ENCODE results near the gene FAM120A.

Gene FAM120A

DNA sequence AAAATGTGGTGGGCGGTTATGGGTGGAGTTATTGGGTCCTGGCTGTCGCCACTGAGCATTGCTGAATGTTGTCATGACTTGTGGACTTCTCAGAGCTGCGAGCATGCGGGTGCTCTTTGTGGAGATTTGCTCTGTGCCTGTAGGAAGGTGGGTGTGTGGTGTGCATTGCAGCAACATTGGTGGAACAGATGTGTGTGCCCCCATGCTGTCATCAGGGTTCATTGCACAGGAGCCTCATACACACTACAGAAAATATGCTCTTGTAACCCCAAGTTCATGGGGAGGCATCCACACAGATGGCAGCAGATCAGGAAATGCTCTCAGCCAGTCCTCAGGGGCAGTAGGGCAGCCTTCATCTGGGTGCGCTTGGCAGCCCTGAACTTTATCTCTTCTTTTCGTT lies 69.0 kb downstream of the FAM120A start:
- TF ChIP-seq TAF1 (IDR thresholded peaks at IDR 0.05; ENCODE audit: borderline replicate concordance, insufficient read depth, low read length) (no peak), POLR2AphosphoS5 (IDR thresholded peaks at IDR 0.05; ENCODE audit: low read depth, low read length) (no peak), SIN3A (IDR thresholded peaks at IDR 0.05; ENCODE audit: borderline replicate concordance, insufficient read depth, low read length) (no peak), FOXP2 (optimal IDR thresholded peaks at IDR 0.05; ENCODE audit: borderline replicate concordance, extremely low read depth, extremely low read length, insufficient read depth) (no peak)
- TF ChIP-seq, protein P1, sequence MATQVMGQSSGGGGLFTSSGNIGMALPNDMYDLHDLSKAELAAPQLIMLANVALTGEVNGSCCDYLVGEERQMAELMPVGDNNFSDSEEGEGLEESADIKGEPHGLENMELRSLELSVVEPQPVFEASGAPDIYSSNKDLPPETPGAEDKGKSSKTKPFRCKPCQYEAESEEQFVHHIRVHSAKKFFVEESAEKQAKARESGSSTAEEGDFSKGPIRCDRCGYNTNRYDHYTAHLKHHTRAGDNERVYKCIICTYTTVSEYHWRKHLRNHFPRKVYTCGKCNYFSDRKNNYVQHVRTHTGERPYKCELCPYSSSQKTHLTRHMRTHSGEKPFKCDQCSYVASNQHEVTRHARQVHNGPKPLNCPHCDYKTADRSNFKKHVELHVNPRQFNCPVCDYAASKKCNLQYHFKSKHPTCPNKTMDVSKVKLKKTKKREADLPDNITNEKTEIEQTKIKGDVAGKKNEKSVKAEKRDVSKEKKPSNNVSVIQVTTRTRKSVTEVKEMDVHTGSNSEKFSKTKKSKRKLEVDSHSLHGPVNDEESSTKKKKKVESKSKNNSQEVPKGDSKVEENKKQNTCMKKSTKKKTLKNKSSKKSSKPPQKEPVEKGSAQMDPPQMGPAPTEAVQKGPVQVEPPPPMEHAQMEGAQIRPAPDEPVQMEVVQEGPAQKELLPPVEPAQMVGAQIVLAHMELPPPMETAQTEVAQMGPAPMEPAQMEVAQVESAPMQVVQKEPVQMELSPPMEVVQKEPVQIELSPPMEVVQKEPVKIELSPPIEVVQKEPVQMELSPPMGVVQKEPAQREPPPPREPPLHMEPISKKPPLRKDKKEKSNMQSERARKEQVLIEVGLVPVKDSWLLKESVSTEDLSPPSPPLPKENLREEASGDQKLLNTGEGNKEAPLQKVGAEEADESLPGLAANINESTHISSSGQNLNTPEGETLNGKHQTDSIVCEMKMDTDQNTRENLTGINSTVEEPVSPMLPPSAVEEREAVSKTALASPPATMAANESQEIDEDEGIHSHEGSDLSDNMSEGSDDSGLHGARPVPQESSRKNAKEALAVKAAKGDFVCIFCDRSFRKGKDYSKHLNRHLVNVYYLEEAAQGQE (IDR thresholded peaks at IDR 0.05; ENCODE audit: insufficient read depth in 1 of 2, low read depth in 2 of 2, low read length in 2 of 2): no peak

- TF ChIP-seq POLR2AphosphoS5 (IDR thresholded peaks at IDR 0.05; ENCODE audit: low read depth, low read length) (no peak), TAF1 (IDR thresholded peaks at IDR 0.05; ENCODE audit: borderline replicate concordance, insufficient read depth, low read length) (no peak), FOXP2 (optimal IDR thresholded peaks at IDR 0.05; ENCODE audit: borderline replicate concordance, extremely low read depth, extremely low read length, insufficient read depth) (no peak), SIN3A (IDR thresholded peaks at IDR 0.05; ENCODE audit: borderline replicate concordance, insufficient read depth, low read length) (no peak)
- TF ChIP-seq, protein P1 (IDR thresholded peaks at IDR 0.05; ENCODE audit: insufficient read depth in 1 of 2, low read depth in 2 of 2, low read length in 2 of 2): no peak
Observed at GRCh38 chr9:93522736-93523135, 71.3 kb downstream of the FAM120A start.

DNA sequence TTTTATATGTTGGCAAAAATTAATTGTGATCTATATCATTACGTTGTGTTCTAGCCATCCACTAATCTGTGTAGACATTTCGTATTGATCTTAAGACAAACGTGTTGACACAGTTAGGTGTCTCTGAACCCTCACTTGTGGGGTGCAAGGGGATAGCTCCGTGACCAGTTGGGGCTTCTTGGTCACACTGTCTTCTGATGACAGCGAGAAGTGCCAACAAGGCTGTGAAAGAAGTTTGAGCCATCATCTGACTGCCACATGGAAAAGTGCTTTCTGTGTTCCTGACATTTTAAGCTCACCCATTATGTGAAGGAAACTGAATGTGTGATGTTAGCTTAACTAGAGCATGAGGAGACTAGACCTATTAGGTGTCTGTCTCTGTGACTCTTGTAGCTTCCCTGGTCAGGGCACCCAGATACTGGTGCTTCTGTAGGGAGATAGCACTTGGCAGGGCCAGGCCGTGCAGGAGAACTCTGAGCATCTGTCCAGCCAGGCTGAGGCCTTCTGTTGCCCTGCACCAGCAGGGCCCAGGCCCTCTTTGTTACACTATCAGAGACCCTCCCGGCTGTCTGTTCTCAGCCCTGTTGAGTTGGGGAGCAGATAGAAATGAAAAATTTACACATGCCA lies 72.1 kb downstream of the FAM120A start:
- TF ChIP-seq POLR2AphosphoS5 (IDR thresholded peaks at IDR 0.05; ENCODE audit: low read depth, low read length) (no peak), TAF1 (IDR thresholded peaks at IDR 0.05; ENCODE audit: borderline replicate concordance, insufficient read depth, low read length) (no peak), SIN3A (IDR thresholded peaks at IDR 0.05; ENCODE audit: borderline replicate concordance, insufficient read depth, low read length) (no peak), FOXP2 (optimal IDR thresholded peaks at IDR 0.05; ENCODE audit: borderline replicate concordance, extremely low read depth, extremely low read length, insufficient read depth) (no peak)
- TF ChIP-seq, protein P1 (IDR thresholded peaks at IDR 0.05; ENCODE audit: insufficient read depth in 1 of 2, low read depth in 2 of 2, low read length in 2 of 2): no peak

DNA sequence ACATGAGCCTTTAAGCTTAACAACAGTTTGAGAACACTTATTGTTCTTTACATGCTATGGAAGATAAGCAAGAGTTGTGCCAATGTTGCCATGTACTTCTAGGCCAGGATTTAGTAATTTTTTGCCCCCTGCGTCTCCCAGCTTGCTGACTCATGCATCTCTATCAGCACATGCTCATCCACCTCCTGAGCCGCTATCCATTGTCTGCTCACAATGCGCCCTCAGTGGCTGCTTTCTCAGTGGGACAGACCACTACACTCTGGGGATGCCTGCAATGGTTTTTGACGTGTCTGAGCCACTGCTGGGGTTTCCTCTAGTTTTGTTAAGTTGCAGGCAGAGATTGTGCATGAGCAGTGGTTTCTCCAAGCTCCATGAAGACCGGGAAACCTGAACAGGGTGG lies 74.0 kb downstream of the FAM120A start:
- TF ChIP-seq POLR2AphosphoS5 (IDR thresholded peaks at IDR 0.05; ENCODE audit: low read depth, low read length): no peak
- no peak for TF ChIP-seq TAF1 (IDR thresholded peaks at IDR 0.05; ENCODE audit: borderline replicate concordance, insufficient read depth, low read length)
- TF ChIP-seq, protein P1 (IDR thresholded peaks at IDR 0.05; ENCODE audit: insufficient read depth in 1 of 2, low read depth in 2 of 2, low read length in 2 of 2): no peak
- no peak for TF ChIP-seq FOXP2 (optimal IDR thresholded peaks at IDR 0.05; ENCODE audit: borderline replicate concordance, extremely low read depth, extremely low read length, insufficient read depth)
- TF ChIP-seq SIN3A (IDR thresholded peaks at IDR 0.05; ENCODE audit: borderline replicate concordance, insufficient read depth, low read length): no peak

Measured in PFSK-1 (cell line).